Pons (tissue), 1 donor: ENCODE measurements around the gene TSNAX.
"Not testable (repeated sequence)": the region's sequence is repeated elsewhere in the genome, so short reads cannot be mapped to it uniquely, and the experiment has no call there.

Source experiments
- DNase-seq: peaks from one replicate; pipeline ENCODE4 v3.0.0-alpha.2; 2016; ENCODE audit warnings: low spot score

Gene TSNAX

DNA sequence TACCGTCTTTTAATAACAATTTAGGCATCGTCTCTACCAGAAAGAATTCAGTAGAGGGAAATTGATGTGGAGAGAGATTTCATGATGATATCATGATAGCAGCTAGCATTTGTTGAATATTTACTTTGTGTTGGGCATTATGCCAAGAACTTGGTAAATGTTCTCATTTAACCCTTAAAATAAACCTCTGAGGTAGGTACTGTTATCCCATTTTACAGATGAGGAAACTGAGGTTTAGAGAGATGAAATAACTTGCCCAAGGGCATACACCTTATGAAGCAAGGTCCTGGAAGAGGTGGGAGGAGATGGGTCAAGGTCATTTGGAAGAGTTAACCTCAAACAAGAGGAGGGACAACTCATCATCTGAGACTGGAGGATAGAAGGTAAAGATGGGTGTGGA is 34.8 kb downstream of the TSNAX start:
- no peak for DNase-seq

DNA sequence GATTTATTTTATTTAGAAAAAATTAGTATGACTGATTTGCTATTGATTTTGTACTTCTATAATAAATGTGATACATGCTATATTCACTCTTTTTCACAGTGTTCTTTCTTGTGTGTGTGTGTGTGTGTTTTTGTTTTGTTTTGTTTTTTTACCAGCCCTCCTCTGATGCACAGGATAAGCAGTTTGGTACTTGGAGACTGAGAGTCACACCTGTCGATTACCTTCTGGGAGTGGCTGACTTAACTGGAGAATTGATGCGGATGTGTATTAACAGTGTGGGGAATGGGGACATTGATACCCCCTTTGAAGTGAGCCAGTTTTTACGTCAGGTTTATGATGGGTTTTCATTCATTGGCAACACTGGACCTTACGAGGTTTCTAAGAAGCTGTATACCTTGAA is 35.9 kb downstream of the TSNAX start:
- DNase-seq = no peak

DNA sequence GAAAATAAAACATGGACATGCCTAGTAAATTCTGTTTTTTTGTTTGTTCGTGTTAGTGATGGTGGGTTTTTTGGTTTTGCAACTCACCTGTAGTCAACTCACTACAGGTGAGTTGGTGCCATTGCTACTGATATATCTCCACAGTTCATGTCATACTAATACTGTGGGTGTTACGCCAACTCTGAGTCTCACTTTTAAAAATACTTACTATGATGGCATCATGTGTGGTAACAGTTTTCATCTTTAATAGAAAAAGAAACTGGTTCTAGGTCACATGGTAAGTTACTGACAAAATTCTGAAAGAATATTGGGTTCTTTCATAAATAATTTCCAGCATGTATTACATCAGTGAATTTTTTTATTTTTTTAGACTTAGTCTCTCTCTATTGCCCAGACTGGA is 38.0 kb downstream of the TSNAX start:
- DNase-seq = no peak

DNA sequence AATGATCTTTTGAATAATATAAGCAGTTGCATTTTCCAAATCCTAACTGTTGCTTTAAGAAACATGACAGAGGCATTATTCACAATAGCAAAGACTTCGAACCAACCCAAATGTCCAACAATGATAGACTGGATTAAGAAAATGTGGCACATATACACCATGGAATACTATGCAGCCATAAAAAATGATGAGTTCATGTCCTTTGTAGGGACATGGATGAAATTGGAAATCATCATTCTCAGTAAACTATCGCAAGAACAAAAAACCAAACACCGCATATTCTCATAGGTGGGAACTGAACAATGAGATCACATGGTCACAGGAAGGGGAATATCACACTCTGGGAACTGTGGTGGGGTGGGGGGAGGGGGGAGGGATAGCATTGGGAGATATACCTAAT is 41.8 kb downstream of the TSNAX start:
- DNase-seq = not testable (repeated sequence)

DNA sequence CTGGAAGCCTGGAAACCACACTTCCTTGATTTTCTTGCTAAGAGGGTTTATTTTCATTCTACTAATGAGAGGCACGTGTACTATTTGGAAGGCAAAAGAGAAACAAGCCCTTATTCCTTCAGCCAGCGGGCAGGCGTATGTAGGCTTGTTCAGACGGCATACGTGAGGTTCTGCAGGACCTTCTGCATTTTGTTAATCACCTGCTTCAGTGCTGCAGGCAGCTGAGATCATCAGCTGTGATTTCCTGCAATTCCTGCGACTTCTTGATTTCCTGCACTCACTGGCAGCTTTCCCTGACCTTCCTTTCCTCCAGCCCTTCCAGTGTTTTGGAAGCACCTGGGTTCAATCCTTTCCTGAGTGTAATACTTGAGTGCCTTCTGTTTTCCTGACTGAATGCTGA is 43.4 kb downstream of the TSNAX start:
- DNase-seq = no peak

DNA sequence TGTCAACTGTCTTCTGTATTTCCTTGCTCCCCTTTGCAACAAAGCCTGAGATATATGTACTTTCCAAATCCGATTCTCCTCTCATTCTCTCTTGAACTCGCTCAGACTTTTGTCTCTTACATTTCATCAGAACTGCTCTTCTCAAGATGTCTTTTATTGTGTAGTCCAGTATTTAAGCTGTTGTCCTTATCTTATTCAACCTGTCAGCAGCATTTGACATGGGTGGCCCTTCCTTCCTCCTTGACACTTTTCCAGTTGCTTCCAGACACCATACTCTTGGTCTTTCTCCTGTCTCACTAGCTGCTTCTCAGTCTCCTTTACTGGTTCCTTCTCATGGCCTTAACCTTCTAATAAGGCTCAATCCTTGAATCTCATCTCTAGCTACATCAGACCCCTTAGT is 47.0 kb downstream of the TSNAX start:
- DNase-seq = no peak

DNA sequence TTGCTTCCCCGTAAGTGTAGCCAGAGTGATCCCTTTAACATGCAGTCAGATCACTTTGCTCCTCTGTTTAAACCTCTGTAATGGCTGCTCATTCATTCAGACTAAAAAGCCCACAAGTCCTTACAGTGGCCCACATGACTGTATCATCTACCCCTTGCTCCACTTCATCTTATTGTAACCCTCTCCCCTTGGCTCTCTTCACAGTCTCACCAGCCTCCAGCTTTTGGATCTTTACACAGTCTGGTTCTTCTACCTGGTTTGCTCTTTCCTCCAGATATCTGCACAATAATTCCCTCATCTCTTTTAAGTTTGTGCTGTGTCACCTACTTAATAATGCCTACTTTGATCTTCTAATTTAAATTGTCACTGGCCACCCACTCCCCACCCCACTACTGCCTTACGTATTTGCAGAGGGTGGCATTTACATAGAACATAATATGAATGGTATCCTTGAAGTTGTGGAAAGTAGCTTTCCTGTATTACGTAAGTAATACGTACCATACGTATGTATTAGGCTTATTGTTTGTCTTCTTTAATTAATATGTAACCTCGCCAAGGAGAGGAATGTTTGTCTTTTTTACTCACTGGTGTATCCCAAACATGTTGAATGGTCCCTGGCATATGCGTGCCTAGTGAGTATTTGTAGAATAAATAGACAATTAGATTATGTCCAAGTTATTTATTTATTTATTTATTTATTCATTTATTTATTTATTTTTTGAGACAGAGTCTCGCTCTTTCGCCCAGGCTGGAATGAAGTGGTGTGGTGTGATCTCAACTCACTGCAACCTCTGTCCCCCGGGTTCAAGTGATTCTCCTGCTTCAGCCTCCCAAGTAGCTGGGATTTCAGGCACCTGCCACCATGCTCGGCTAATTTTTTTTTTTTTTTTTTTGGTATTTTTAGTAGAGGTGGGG is 48.6 kb downstream of the TSNAX start:
- DNase-seq = no peak

DNA sequence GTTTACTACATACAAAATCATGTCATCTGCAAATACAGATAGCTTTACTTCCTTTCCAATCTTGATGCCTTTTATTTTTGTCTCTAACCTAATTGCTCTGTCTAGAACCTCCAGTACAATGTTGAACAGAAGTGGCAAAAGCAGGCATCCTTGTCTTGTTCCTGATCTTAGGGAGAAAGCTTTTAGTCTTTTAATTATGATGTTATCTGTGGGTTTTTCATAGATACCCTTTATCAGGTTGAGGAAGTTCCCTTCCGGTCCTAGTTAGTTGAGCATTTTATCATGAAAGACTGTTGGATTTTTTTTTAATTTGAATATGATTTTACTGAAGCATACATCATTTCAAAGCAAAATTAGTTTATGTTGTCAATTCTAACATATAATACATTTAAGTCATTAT is 52.4 kb downstream of the TSNAX start:
- DNase-seq = no peak

DNA sequence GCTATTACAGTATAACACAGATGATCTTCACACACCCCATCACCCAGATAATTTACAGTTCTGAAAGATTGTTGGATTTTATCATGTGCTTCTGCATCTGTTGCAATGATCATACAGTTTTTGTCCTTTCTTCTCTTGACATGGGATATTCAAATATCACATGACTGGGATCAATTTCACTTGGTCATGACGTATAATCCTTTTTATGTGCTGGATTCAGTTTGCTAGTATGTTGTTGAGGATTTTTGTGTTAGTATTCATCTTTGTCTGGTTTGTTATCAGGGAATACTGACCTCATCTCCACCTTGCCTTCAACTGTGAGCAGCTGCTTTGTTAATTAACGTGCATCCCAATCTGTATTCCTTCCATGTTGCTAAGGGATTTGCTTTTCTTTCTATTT is 53.4 kb downstream of the TSNAX start:
- no peak for DNase-seq

DNA sequence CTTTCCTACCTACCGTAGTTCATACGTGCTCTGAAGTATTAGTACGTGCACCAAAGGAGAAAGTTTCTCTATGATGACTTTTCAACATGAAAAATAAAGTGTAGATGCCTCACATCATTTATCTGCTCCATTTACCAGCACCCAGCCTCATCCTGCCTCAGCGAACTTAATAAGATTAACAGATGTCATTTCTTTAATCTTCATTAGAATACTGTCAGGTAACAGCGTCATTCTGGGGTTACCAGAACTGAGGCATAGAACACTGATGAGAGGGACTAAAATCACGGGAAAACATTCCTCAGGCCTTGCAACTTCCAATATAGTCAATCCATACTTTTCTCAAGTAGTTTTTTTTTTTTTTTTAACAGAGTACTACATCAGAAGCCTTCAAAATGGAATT is 54.9 kb downstream of the TSNAX start:
- no peak for DNase-seq

DNA sequence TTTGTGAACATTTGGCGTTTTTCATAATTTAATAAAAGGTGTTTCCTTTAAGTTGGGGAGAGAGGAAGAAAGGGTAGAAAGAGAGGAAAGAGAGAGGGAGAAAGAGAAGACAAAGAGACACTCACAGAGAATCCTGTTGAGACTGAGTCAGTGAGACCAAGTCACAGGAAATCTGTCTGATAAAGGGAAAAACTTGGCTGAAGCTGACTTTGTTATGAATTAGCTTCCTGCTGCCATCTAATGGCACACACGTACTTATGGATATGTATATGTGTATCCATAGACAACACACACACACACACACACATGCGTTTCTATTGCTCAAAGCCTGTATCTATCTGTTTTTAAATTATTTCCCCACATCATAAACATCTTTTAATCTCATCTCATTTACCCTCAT is 55.6 kb downstream of the TSNAX start:
- peak; percentile 56 for DNase-seq

DNA sequence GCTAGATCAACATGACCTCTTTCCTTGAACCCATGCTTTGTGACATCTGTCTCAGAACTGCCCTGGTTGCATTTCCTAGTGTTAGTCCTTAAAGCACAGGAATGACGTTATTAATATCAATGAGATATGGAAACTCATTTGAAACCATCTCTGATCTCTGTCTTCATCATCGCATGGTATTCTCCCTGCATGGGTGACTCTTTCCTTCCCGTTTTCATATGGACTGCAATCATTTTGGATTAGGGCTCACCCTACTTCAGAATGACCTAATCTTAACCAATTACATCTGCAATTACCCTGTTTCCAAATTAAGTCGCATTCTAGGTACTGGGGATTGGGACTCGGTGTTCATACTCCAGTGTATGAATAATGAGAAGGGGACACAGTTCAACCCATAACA is 56.5 kb downstream of the TSNAX start:
- DNase-seq = no peak

DNA sequence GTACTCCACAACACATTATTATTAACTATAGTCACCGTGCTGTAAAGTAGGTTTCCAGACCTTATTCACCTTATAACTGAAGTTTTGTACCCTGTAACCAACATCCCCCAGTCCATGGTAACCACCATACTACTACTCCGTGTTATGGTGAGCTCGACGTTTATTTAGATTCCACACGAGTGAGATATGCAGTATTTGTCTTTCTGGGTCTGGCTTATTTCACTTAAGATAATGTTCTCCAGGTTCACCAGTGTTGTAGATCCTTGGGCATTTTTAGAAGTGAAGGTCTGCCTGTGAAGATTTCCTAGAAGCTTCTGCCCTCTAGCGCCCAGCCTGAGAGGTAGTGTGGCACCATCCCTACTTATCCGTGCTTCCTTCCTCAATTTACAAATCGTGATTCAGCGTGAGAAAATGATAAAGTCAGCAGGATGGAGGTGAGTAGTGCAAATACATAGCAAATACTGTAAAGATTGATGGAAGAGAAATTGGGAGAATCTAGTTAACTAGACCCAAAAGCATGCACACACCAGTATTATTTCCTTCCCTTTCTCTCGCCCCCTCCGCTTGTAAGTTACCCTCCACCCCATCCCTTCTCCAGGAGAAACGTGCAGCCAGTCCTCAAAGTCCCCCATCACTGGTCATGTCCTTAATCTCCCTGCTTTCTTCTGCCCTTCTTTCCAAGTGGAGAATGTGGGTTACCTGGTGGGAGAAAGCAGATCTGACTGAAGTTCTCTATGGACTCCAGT is 62.2 kb downstream of the TSNAX start:
- peak; percentile 71 for DNase-seq

DNA sequence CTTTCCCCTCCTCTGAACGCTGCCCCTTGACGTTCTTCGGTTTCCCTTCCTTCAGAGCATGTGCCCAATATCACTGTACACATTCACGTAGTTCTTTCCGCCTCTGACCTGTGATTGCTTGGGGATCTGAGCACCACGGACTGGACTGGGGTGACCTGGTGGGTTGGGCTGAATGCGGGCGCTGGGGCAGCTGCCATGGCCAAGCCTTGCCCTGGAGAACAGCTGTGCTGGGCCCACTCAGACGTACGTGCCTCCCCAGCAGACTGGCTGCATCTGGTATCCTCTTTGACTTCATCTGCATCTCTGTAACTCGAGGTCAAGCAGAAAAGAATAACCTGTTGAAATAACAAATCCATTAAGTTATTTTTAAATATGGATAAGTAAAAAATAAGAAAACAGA is 63.0 kb downstream of the TSNAX start:
- DNase-seq = no peak

DNA sequence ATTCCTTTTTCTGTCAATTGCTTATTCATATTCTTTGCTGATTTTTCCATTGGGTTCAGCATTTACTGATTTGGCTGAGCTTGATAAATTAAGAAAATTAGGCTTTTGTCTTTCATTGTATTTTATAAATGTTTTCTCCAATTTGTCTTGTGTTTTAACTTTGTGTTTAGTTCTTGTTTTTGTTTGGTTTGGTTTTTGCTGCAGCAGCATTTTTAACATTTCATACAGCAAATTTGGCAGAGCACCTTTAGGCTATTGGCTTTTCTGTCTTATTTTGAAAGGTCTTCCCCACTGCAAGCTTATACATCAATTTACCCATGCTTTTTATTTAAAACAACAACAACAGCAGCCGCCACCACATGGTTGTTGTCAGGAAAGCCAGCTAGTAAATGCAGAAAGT is 64.3 kb downstream of the TSNAX start:
- DNase-seq = no peak

DNA sequence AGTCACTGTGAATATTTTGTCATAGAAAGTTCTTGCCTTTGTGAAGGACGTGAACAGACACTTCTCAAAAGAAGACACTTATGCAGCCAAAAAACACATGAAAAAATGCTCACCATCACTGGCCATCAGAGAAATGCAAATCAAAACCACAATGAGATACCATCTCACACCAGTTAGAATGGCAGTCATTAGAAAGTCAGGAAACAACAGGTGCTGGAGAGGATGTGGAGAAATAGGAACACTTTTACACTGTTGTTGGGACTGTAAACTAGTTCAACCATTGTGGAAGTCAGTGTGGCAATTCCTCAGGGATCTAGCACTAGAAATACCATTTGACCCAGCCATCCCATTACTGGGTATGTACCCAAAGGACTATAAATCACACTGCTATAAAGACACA is 64.8 kb downstream of the TSNAX start:
- DNase-seq = not testable (repeated sequence)

DNA sequence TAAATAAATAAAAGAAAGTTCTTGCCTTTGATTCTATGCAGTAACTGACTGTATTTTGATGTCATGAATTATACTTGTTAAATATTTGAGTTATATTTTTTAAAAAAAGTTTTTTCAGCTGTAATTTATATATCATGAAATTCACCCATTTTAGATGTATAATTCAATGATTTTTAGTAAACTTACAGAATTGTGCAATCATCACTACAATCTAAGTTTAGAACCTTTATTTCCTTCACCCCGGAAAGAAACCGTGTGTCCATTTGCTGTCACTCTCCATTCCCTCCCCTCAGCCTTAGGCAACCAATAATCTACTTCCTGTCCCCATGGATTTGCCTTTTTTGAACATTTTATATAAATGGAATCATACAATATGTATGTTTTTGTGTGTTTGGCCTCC is 65.7 kb downstream of the TSNAX start:
- no peak for DNase-seq

DNA sequence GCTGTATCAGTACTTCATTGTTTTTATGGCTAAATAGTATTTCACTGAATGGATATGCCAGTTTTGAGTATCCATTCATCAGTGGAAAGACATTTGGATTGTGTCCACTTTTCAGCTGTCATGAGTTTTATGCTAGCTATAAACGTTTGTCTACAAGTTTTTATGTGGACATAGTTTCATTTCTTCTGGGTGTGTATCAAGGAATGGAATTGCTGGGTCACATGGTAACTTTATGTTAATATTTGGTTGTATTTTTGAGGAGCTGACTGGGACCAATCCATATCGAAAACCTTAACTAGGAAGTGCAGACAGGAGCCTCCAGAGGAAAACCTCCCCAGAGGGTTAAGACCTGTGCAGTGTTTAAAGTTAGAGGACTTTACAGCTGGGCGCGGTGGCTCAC is 66.3 kb downstream of the TSNAX start:
- DNase-seq = no peak

DNA sequence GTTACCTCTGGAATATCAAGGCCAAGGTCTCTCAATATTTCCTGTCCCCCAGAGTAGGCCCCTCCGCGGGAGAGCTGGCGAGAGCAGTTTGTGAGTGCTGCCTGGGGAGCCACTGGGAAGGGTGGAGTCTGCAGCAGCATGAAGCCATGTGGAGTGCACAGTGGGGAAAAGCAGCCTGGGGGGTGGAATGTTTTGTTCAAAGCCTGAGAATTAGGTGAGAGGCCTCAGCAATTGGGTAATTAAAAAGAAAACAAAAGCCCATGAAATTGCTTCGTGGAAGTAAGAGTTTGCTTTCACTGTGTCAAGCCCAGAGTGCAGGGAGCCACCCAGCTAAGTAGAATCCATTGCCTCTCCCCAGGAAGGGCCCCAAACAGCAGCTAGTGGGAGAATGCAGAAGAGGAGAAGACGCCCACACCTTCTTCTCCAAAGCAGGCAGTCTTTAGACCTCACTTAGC is 67.9 kb downstream of the TSNAX start:
- no peak for DNase-seq

DNA sequence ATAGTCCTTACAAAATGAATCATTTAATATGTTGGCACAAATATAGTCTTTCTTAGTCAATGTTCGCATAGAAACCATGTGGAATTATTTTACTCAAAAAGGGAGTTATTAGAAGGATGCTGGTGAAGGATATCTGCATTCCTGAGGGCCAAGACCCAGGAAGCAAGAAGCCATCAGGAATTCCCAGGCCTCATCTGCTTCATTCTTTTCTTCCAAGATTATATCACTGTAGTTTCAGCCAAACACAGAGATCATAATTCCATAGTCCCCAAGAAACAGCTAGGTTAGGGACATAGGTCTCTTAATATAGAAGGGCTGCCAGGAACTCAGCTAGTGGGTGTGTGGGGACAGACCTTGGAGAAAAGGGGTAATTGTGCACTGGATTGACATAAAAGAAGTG is 69.5 kb downstream of the TSNAX start:
- no peak for DNase-seq

DNA sequence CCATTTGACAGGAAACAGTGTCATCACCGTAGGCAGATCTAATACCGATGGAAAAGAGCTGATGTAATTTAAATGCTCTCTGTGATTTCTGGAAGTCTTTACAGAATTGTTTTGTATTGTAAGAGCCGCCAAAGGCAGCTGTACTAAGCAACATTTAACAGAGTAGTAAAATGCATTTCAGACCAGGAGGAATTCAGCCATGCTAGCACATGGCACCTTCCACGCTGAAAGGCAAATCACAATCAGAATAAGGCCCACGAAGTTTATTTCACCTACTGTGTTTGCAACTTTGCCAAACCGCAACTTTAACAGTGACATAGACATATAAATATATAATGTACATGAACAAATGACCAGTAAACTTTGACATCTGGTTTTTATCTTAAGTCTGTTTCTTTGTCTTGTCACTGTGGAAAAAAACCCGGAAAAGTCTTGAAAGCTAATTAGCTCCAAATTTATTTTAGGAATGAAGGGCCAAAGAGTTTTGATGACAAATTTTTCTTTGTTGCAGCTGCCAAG is 72.0 kb downstream of the TSNAX start:
- no peak for DNase-seq

DNA sequence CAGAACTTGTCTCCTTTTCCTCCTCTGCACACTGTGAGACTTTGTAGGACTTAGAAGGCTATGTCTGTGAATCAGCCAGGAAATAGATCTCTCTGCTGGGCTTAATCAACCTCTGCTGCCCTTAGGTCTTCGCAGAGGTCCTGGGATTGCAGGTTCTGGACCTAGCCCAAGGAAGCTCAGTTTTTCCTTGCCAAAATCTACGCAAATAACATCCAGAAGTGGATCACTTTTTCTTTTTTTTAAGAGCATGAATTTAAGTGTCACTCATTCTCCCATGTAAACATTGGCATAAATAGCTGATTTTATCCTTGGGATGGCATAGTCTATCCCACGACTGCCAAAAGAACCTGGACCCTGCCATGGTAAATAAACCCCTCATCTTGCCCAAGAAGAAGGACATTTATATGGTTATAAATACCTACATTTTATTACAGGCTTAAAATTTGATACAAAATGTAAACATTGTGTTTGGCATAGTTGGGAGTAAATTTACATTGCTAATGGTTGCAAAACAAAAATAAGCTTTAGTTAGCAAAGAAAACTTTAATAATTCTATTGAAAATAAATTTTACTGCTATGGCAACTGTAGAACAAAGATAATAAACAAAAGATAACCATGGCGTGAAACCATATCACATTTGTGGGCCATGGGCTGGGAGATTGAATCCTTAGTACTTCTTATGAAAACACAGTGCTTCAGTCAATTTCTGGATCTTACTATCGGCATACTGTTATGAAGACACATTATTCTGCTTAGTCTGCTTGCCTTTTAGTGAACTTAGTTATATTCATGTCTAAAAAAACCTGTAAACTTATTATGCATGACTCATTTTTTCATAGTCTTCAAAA is 73.6 kb downstream of the TSNAX start:
- no peak for DNase-seq
